ENCODE data around the gene ASL. TPM values are rescaled to one million over a fixed set of nuclear protein-coding genes. Genes with fewer than 3 reads are reported as not detected.

Gene ASL
- total and polyA plus RNA-seq, 9 of the 15 experiments (the other 6 are each of a cell fraction or from before 2014, with no cell fraction given) = 2.6 to 67.0 (median 33.3) TPM

DNA sequence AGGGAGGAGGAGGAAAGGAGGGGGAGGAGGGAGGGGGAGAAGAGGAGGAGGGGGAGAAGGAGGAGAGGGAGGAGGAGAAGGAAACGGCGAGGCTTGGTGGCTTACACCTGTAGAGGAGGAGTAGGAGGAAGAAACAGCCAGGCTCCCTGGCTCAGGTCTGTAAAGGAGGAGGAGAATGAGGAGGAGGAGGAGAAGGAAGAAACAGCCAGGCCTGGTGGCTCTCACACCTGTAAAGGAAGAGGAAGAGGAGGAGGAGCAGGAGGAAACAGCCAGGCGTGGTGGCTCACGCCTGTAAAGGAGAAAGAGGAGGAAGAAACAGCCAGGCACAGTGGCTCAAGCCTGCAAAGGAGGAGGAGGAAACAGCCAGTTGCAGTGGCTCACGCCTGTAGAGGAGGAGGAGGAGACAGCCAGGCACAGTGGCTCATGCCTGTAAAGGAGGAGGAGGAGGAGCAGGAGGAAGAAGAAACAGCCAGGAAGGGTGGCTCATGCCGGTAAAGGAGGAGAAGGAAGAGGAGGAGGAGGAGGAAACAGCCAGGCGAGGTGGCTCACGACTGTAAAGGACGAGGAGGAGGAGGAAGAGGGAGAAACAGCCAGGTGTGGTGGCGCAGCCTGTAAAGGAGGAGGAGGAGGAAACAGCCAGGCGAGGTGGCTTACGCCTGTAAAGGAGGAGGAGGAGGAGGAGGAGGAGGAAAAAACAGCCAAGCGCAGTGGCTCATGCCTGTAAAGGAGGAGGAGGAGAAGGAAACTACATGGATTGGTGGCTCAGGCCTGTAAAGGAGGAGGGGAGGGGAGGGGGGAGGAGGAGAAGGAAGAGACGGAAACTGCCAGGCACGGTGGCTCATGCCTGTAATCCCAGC, 24.2 kb downstream of the ASL start (continued):
- TF ChIP-seq, protein P1, sequence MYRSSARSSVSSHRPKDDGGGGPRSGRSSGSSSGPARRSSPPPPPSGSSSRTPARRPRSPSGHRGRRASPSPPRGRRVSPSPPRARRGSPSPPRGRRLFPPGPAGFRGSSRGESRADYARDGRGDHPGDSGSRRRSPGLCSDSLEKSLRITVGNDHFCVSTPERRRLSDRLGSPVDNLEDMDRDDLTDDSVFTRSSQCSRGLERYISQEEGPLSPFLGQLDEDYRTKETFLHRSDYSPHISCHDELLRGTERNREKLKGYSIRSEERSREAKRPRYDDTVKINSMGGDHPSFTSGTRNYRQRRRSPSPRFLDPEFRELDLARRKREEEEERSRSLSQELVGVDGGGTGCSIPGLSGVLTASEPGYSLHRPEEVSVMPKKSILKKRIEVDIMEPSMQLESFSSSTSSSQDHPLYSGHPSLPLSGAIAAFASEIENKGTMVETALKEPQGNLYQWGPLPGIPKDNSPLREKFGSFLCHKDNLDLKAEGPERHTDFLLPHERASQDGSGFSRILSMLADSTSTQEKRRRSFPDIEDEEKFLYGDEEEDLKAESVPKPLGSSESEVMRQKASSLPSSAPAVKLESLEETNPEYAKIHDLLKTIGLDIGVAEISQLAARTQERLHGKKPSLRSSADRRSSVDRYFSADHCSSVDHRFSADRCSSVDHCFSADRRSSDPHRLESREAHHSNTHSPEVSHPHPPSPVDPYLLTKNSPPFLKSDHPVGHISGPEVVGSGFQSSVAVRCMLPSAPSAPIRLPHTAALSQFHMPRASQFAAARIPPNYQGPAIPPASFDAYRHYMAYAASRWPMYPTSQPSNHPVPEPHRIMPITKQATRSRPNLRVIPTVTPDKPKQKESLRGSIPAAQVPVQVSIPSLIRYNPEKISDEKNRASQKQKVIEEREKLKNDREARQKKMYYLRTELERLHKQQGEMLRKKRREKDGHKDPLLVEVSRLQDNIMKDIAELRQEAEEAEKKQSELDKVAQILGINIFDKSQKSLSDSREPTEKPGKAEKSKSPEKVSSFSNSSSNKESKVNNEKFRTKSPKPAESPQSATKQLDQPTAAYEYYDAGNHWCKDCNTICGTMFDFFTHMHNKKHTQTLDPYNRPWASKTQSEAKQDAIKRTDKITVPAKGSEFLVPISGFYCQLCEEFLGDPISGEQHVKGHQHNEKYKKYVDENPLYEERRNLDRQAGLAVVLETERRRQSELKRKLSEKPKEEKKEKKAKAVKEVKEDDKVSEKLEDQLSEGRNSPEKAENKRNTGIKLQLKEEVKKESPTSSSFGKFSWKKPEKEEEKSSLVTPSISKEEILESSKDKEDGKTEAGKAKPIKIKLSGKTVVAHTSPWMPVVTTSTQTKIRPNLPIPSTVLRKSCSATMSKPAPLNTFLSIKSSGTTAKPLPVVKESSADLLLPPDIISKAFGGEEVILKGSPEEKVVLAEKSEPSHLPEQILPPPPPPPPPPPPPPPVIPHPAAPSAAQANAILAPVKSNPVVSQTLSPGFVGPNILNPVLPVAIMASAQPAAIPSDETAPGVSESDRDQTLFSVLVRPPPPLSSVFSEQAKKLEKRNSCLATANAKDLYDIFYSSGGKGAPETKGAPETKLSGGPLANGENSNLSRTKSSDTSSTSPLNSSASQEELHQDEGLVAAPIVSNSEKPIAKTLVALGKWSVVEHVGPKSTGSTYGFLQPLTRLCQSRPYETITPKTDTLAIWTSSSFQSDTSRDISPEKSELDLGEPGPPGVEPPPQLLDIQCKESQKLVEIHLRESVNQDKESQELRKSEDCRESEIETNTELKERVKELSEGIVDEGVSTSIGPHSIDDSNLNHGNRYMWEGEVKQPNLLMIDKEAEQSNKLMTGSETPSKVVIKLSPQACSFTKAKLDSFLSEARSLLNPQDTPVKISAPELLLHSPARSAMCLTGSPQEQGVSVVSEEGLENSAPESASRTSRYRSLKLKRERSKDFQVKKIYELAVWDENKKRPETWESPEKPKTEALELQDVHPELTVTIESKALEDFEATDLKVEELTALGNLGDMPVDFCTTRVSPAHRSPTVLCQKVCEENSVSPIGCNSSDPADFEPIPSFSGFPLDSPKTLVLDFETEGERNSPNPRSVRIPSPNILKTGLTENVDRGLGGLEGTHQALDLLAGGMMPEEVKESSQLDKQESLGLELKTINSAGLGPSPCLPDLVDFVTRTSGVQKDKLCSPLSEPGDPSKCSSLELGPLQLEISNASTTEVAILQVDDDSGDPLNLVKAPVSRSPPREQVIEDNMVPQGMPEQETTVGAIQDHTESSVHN (IDR thresholded peaks at IDR 0.05; ENCODE audit: borderline replicate concordance in 1 of 2, low read depth in 1 of 2) = no peak
- TF ChIP-seq SNIP1 (IDR thresholded peaks at IDR 0.05; ENCODE audit: low read depth) = 0 out of 2 replicates have a peak, but pooled peaks have one; percentile 42
- TF ChIP-seq ZNF24 (IDR thresholded peaks at IDR 0.05) = no peak
- no peak for TF ChIP-seq PPARD (CRISPR knock-in tag; IDR thresholded peaks at IDR 0.05)
- peak; percentile 32; the same call in 1 of the 2 replicates for TF ChIP-seq ZBTB33 (CRISPR knock-in tag; IDR thresholded peaks at IDR 0.05)
- TF ChIP-seq, protein P2, sequence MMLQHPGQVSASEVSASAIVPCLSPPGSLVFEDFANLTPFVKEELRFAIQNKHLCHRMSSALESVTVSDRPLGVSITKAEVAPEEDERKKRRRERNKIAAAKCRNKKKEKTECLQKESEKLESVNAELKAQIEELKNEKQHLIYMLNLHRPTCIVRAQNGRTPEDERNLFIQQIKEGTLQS (IDR thresholded peaks at IDR 0.05) = no peak
- TF ChIP-seq, protein P2 (CRISPR knock-in tag; conservative IDR thresholded peaks at IDR 0.05) = no peak
- no peak for TF ChIP-seq PHB2 (IDR thresholded peaks at IDR 0.05; ENCODE audit: low read depth)
- 0 out of 2 replicates have a peak, but pooled peaks have one; percentile 53 for TF ChIP-seq HNRNPUL1 (IDR thresholded peaks at IDR 0.05; ENCODE audit: low read length)
- TF ChIP-seq ZBTB8A (IDR thresholded peaks at IDR 0.05; ENCODE audit: partially characterized antibody) = no peak
- no peak for TF ChIP-seq HNRNPK (IDR thresholded peaks at IDR 0.05; ENCODE audit: low read depth, low read length, poor library complexity, severe bottlenecking)
- no peak for TF ChIP-seq TFAM (CRISPR knock-in tag; conservative IDR thresholded peaks at IDR 0.05)
- no peak for TF ChIP-seq SRSF9 (IDR thresholded peaks at IDR 0.05; ENCODE audit: borderline replicate concordance, low read depth, low read length)

Measured in K562 (cell line).